Tibial nerve (tissue), 3 donors: ENCODE data around the gene CCDC182.

Source experiments
- CTCF ChIP-seq, 5 experiments: fragments of 200-600 bp in 3 of 5; fragments of 450-650 bp in 2 of 5; sonication (generic) in 3 of 5; IDR thresholded peaks; one replicate each; pipeline ENCODE4 v1.5.1; 2016 to 2019; ENCODE audit warnings: antibody characterized with exemption in 5 of 5, mild to moderate bottlenecking in 3 of 5, moderate library complexity in 2 of 5
- POLR2A ChIP-seq, 2 donors: fragments of 450-650 bp; IDR thresholded peaks; one replicate each; pipeline ENCODE4 v1.6.1; 2017; ENCODE audit warnings: antibody characterized with exemption in 2 of 2, mild to moderate bottlenecking in 2 of 2, moderate library complexity in 2 of 2

GRCh38 chr17:57762452-57763395, 17.6 kb upstream of the CCDC182 start:
- TF ChIP-seq CTCF (IDR thresholded peaks at IDR 0.05) (no peak), POLR2A (IDR thresholded peaks at IDR 0.05) (no peak)
